Lung (tissue), 12 donors: ENCODE data around the gene PHEX. TPM values are rescaled to one million over a fixed set of nuclear protein-coding genes. Genes with fewer than 3 reads are reported as not detected.

Source experiments
- ATAC-seq: fragments of 200-7000 bp; cut with Tn5 transposase; one replicate; pipeline ENCODE4 v1.9.1; 2020; ENCODE audit warnings: moderate number of reproducible peaks; ENCODE audit not compliant: insufficient read depth, low FRiP score
- DNase-seq, 3 donors: peaks; one replicate each; pipeline ENCODE4 v3.0.0-alpha.2; 2013 to 2017
- H3K27ac ChIP-seq, 2 donors: one replicate each; pipeline ENCODE4 v1.5.1; 2013; ENCODE audit warnings: mild to moderate bottlenecking in 2 of 2, moderate library complexity in 2 of 2, control low read depth in 1 of 2, inconsistent platforms in 1 of 2, low read depth in 1 of 2, low read length in 1 of 2
- H3K27me3 ChIP-seq, 3 donors: one replicate each; pipeline ENCODE4 v1.5.1; 2013; ENCODE audit warnings: low read length in 2 of 3; ENCODE audit not compliant: control insufficient read depth in 3 of 3, insufficient read depth in 3 of 3
- H3K36me3 ChIP-seq, 4 donors: one replicate each; pipeline ENCODE4 v1.5.1; 2013; ENCODE audit warnings: low read length in 4 of 4, mild to moderate bottlenecking in 1 of 4, moderate library complexity in 1 of 4; ENCODE audit not compliant: control insufficient read depth in 4 of 4, insufficient read depth in 4 of 4
- H3K4me1 ChIP-seq, 5 donors: one replicate each; pipeline ENCODE4 v1.5.1; 2013; ENCODE audit warnings: low read length in 5 of 5, mild to moderate bottlenecking in 2 of 5, moderate library complexity in 1 of 5; ENCODE audit not compliant: control insufficient read depth in 5 of 5, insufficient read depth in 5 of 5
- H3K4me3 ChIP-seq: one replicate; pipeline ENCODE4 v1.5.1; 2013; ENCODE audit warnings: mild to moderate bottlenecking, control low read depth, moderate library complexity
- H3K9ac ChIP-seq, 2 donors: one replicate each; pipeline ENCODE4 v1.5.1; 2013; ENCODE audit warnings: low read length in 2 of 2, control low read depth in 1 of 2; ENCODE audit not compliant: insufficient read depth in 1 of 2
- H3K9me3 ChIP-seq, 4 donors: one replicate each; pipeline ENCODE4 v1.5.1; 2013; ENCODE audit warnings: low read length in 3 of 4, mild to moderate bottlenecking in 1 of 4, moderate library complexity in 1 of 4; ENCODE audit not compliant: control insufficient read depth in 4 of 4, insufficient read depth in 3 of 4
- WGBS, 2 donors: extraction: QIAGEN DNeasy Blood & Tissue Kit; methylation state at CpG; one replicate each; pipeline ENCODE4 v1.1.7; 2013; 5-methylcytosine and 5-hydroxymethylcytosine counted together
- polyA plus RNA-seq, 2 donors: library from polyadenylated mRNA; stranded (reverse); fragments of 200-250 nt; gene quantifications; one replicate each; pipeline ENCODE4 v1.2.1, GENCODE V29; 2013
- total RNA-seq, 2 donors: library from RNA; depleted of rRNA in 1 of 2; stranded (reverse); fragments of >200 nt in 1 of 2; gene quantifications; one replicate each; pipeline ENCODE4 v1.2.1, GENCODE V29; 2014 to 2021
- TF ChIP-seq, protein P1 (sequence below): IDR thresholded peaks from 2 replicates; pipeline ENCODE4 v1.5.1; 2012; ENCODE audit warnings: mild to moderate bottlenecking; ENCODE audit errors: control extremely low read depth, extremely low read depth
- donor health status: control.
- donor health status: control.
- donor health status: Bipolar disorder and iron deficiency.
- donor health status: healthy.
- donor health status: DM: yes; HTN: yes; CAD: no.

PHEX gene
- total and polyA plus RNA-seq, 4 donors = 0.59 to 15.4 (median 3.8) TPM

DNA sequence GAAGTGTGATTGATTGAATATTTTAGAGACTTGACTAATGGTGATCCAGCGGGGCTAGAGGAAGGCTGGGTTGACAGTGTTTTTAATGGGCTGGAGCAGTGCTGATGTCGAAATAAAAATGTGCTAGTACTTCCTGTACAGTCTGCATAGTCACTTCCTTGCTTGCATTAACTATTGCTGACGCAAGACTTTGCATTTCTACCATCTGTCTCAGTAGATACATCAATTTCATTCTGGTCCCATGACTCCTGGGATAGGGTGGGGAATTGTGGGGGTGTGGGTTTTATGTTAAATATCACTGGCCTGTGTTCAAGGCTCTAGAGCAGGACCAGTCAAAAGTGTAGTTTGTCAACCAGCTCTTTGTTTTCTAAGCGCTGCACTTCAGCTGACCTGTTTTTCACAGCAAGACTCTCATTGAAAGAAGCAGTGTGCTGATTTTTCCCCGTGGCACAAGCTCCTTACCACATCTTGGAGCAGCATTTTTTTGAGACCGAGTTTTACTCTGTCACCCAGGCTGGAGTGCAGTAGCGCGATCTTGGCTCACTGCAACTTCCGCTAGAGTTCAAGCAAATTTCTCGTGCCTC lies 35.2 kb upstream of the PHEX start:
- H3K27me3 ChIP-seq = peaks cover 0 to 3% (median 3%) of the 10 kb centered on the region in 3 donors
- DNase-seq (peak in 2 of 3 donors; percentile 34 to 62), ATAC-seq (no peak)
- peak overlapping the region in 1 of 2 donors; percentile 15 for H3K27ac ChIP-seq
- no peaks in the 10 kb centered on the region for H3K4me1 ChIP-seq
- H3K36me3 ChIP-seq = peaks cover 0 to 1% (median 0%) of the 10 kb centered on the region in 4 donors
- no peak overlapping the region for H3K4me3 ChIP-seq
- H3K9ac ChIP-seq = no peak overlapping the region
- 68 to 70% methylated on average over 10 of the region's 10 CpGs for WGBS, 2 donors
- H3K9me3 ChIP-seq = no peaks in the 10 kb centered on the region
- TF ChIP-seq, protein P1, sequence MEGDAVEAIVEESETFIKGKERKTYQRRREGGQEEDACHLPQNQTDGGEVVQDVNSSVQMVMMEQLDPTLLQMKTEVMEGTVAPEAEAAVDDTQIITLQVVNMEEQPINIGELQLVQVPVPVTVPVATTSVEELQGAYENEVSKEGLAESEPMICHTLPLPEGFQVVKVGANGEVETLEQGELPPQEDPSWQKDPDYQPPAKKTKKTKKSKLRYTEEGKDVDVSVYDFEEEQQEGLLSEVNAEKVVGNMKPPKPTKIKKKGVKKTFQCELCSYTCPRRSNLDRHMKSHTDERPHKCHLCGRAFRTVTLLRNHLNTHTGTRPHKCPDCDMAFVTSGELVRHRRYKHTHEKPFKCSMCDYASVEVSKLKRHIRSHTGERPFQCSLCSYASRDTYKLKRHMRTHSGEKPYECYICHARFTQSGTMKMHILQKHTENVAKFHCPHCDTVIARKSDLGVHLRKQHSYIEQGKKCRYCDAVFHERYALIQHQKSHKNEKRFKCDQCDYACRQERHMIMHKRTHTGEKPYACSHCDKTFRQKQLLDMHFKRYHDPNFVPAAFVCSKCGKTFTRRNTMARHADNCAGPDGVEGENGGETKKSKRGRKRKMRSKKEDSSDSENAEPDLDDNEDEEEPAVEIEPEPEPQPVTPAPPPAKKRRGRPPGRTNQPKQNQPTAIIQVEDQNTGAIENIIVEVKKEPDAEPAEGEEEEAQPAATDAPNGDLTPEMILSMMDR = no peak

DNA sequence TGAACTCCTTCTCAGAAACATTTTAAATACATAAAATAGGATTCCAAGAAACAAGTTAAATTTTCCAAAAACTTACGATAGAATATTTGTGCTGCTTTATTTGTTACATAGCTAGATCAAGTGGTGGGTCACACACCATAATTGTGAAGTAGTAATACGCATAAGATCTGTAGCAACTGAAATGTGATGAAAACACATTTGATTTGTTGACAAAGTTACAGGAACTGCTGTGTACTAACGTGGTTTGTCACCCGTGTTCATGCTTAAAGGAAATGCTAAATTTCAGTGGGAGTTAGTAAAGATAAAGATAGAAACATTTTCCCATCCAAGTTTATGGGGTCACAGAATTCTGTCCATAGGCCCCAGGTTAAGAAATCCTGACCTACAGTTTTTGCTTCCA lies 34.1 kb upstream of the PHEX start:
- H3K27ac ChIP-seq = no peak overlapping the region
- H3K4me3 ChIP-seq = no peak overlapping the region
- no peak overlapping the region for H3K9ac ChIP-seq
- no peaks in the 10 kb centered on the region for H3K4me1 ChIP-seq
- H3K36me3 ChIP-seq = no peaks in the 10 kb centered on the region
- H3K27me3 ChIP-seq = peaks cover 0 to 3% (median 3%) of the 10 kb centered on the region in 3 donors
- TF ChIP-seq, protein P1 = no peak
- WGBS, 2 donors = 53 to 69% methylated on average over 4 of the region's 4 CpGs
- no peak for DNase-seq
- no peak for ATAC-seq
- no peaks in the 10 kb centered on the region for H3K9me3 ChIP-seq

DNA sequence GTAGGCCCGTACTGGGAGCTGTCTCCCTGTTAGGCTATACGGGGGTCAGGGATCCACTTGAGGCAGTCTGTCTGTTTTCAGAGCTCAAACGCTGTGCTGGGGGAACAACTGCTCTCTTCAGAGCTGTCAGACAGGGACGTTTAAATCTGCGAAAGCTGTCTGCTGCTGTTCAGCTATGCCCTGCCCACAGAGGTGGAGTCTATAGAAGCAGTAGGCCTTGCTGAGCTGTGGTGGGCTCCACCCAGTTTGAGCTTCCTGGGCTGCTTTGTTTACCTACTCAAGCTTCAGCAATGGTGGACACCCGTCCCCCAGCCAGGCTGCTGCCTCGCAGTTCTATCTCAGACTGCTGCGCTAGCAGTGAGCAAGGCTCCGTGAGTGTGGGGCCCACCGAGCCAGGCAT lies 27.3 kb upstream of the PHEX start:
- Histone ChIP-seq H3K9ac (no peak overlapping the region), H3K4me3 (no peak overlapping the region)
- TF ChIP-seq, protein P1 = no peak

DNA sequence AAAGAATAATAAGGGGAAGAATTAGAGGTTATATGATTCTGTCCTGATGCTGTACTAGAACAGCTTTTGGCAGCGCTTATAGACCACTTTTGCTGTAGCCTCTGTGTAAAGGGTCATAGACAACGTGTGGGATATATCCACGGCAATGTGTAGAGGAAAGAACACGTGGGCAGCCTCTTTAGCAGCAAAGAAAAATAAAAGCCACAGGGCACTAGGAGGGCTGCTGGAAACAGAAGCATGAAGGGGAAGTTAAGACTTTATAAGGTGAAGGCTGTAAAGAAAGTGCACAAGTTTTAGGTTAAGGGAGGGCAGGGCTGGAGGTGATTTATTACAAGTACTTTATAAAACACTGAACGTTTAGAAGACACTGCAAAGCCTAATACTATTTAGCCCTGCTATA lies 20.1 kb upstream of the PHEX start:
- 23 to 41% methylated on average over 5 of the region's 5 CpGs for WGBS, 2 donors
- H3K27me3 ChIP-seq = peaks cover 0 to 2% (median 0%) of the 10 kb centered on the region in 3 donors
- ATAC-seq (no peak), DNase-seq (no peak)
- H3K9ac ChIP-seq = no peak overlapping the region
- no peak overlapping the region for H3K27ac ChIP-seq
- TF ChIP-seq, protein P1 = no peak
- H3K4me3 ChIP-seq = no peak overlapping the region
- H3K36me3 ChIP-seq = no peaks in the 10 kb centered on the region
- peaks cover 0 to 5% (median under 1%) of the 10 kb centered on the region in 4 donors for H3K9me3 ChIP-seq
- H3K4me1 ChIP-seq = no peaks in the 10 kb centered on the region

More for the DNA sequence above, 27.3 kb upstream of the PHEX start:
- no peak for ATAC-seq
- WGBS, 2 donors = 84 to 93% methylated on average over 10 of the region's 10 CpGs
- Histone ChIP-seq H3K27ac (no peak overlapping the region), H3K4me1 (no peaks in the 10 kb centered on the region), H3K9me3 (peaks cover 0 to 5% (median under 1%) of the 10 kb centered on the region in 4 donors), H3K27me3 (no peaks in the 10 kb centered on the region), H3K36me3 (peaks cover 0 to 3% (median 0%) of the 10 kb centered on the region in 4 donors)
- DNase-seq = no peak
